Urinary bladder (tissue), 4 donors: ENCODE measurements around the gene OR2T10. TPM values are rescaled to one million over a fixed set of nuclear protein-coding genes. Genes with fewer than 3 reads are reported as not detected.

Experiments used
- DNase-seq: peaks from one replicate; pipeline ENCODE4 v3.0.0-alpha.2; 2015; ENCODE audit errors: extremely low spot score
- H3K27ac ChIP-seq: one replicate; pipeline ENCODE4 v1.5.1; 2013; ENCODE audit warnings: low read depth, mild to moderate bottlenecking, moderate library complexity
- H3K36me3 ChIP-seq: one replicate; pipeline ENCODE4 v1.6.1; 2013; ENCODE audit warnings: mild to moderate bottlenecking, moderate library complexity; ENCODE audit not compliant: insufficient read depth
- H3K4me1 ChIP-seq: one replicate; pipeline ENCODE4 v1.6.1; 2013; ENCODE audit warnings: mild to moderate bottlenecking, moderate library complexity; ENCODE audit not compliant: insufficient read depth
- H3K4me3 ChIP-seq: one replicate; pipeline ENCODE4 v1.5.1; 2013; ENCODE audit warnings: low read depth, low read length
- WGBS: extraction: QIAGEN DNeasy Blood & Tissue Kit; methylation state at CpG from one replicate; pipeline ENCODE4 v1.1.7; 2013; 5-methylcytosine and 5-hydroxymethylcytosine counted together
- polyA plus RNA-seq: library from polyadenylated mRNA; stranded (reverse); fragments of 200-250 nt; gene quantifications from one replicate; pipeline ENCODE4 v1.2.3, GENCODE V29; 2013
- total RNA-seq: library from RNA; depleted of rRNA; stranded (reverse); fragments of >200 nt; gene quantifications from one replicate; pipeline ENCODE4 v1.2.3, GENCODE V29; 2014
- donor health status: healthy with polysubstance abuse.
- donor health status: healthy.

OR2T10 gene
- total and polyA plus RNA-seq, 2 donors = not detected

DNA sequence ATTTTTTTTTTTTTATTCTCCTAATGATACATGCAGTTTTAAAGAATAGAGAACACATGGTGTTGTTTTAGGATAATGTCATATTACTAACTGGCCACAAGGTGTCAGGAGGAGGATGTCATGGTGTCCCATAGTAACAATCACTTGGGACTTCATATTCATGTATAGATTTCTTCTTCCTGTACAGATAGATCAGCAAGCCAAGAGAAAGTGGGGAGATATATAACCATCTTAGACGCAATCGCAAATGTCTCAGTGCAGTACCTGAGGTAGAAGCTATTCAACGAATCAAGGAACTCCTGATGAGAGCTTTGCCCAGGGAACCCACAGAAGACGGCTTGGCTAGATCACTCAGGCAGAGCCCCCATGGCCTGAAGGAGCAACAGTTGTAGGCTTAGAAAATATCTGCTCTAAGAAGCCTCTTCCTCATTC lies 25.1 kb upstream of the OR2T10 start:
- Histone ChIP-seq H3K4me1 (no peaks in the 10 kb centered on the region), H3K36me3 (no peaks in the 10 kb centered on the region), H3K27ac (no peak overlapping the region), H3K4me3 (no peak overlapping the region)
- 66% methylated on average over 4 of the region's 4 CpGs for WGBS
- DNase-seq = no peak

GRCh38 chr1:248621770-248622169 lies 24.3 kb upstream of the OR2T10 start:
- WGBS = 69% methylated on average over 7 of the region's 7 CpGs
- H3K4me3 ChIP-seq = no peak overlapping the region
- no peaks in the 10 kb centered on the region for H3K36me3 ChIP-seq
- no peaks in the 10 kb centered on the region for H3K4me1 ChIP-seq
- no peak for DNase-seq
- H3K27ac ChIP-seq = no peak overlapping the region

DNA sequence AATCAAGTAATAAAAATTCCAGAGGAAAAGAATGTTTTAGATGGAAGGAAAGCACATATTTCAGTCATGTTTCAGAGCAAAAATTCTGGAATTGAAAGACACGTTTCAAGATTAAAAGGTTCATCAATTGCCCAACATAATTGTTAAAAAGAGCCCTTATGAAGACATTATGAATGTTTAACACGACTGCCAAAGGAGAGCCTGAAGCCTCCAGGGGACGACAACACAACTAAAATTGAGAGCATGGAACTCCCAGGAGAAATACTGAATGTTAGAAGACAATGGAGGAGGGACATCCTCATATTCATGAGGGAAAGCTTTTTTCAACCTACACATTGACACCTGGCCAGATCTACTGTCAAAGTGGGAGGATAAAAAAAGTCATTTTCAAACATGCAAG lies 21.4 kb upstream of the OR2T10 start:
- no peaks in the 10 kb centered on the region for H3K4me1 ChIP-seq
- WGBS = 4% methylated on average over 3 of the region's 3 CpGs
- no peak overlapping the region for H3K4me3 ChIP-seq
- DNase-seq = peak; percentile 4
- no peak overlapping the region for H3K27ac ChIP-seq
- H3K36me3 ChIP-seq = no peaks in the 10 kb centered on the region

- no peak overlapping the region for H3K27ac ChIP-seq
- WGBS = 71% methylated on average over 7 of the region's 7 CpGs
- no peak overlapping the region for H3K4me3 ChIP-seq
- H3K4me1 ChIP-seq = no peaks in the 10 kb centered on the region
- no peak for DNase-seq
- H3K36me3 ChIP-seq = no peaks in the 10 kb centered on the region
Measured at GRCh38 chr1:248618119-248618518, 20.6 kb upstream of the OR2T10 start.

GRCh38 chr1:248613742-248614141 lies 16.2 kb upstream of the OR2T10 start:
- Histone ChIP-seq H3K4me3 (no peak overlapping the region), H3K4me1 (no peaks in the 10 kb centered on the region), H3K27ac (no peak overlapping the region), H3K36me3 (no peaks in the 10 kb centered on the region)
- 67% methylated on average over 1 of the region's 1 CpG for WGBS
- no peak for DNase-seq

DNA sequence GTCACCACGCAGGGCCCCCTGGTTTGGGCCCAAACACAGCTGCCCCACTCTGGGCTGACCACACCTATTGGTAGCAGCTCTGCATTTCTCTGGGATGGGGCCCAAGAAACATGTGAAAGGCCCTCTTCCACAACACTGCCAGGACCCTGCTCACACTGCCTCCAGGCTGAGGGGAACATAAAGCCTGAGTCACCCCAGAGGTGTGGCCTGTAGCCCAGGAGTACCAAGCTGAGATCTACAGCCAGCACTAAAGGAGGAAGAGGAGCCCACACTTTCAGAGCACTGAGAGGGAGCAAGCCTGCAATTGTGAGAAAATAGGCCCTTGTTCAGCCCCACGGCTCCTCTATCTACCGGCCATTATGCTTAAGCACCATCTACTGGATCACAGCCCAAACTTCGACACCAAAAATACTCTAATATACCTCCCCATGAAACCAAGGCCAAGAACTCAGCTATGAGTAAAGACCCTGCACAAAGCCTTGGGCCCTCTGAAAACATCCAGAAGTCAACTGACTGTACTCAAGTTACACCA lies 14.4 kb upstream of the OR2T10 start:
- 76% methylated on average over 4 of the region's 4 CpGs for WGBS
- Histone ChIP-seq H3K27ac (no peak overlapping the region), H3K4me1 (no peaks in the 10 kb centered on the region), H3K4me3 (no peak overlapping the region), H3K36me3 (no peaks in the 10 kb centered on the region)
- DNase-seq = no peak

DNA sequence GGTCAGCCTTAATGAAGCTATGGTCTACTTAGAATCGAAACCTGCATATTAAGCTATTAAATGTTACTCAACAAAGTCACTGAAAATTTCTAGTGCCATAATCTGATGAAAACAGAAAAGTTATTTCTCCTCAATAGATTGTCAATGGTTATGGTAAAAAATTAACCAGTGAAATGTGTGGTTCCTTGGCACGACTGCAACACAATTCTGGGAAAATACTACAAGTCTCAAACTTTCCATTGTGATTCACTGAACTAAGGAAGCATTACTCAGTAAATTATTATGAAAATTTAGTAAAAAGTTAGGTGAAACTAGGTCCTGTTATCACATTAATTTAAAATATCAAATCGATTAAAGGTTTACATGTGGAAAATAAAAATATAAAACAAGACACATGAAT lies 12.8 kb upstream of the OR2T10 start:
- no peak overlapping the region for H3K27ac ChIP-seq
- DNase-seq = no peak
- 46% methylated on average over 3 of the region's 3 CpGs for WGBS
- H3K4me1 ChIP-seq = no peaks in the 10 kb centered on the region
- no peak overlapping the region for H3K4me3 ChIP-seq
- H3K36me3 ChIP-seq = no peaks in the 10 kb centered on the region

DNA sequence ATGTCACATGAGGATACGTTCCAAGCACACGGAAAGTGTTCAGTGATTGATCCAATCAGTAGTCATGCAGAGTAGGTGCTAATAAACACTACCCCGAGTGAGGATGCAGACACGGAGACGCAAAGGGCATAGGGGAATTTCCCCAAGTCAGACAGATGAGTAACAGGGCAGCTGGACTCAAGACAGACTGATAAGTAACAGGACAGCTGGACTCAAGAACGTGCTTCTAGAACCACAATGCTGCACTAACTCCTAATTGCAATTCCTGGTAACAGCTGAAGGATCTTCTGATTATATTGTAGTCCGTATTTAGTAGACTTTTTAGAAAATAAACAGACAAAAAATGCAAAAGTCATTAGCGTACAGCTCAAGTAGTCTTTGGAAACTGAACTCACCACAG lies 1.9 kb upstream of the OR2T10 start:
- Histone ChIP-seq H3K4me1 (no peaks in the 10 kb centered on the region), H3K4me3 (no peak overlapping the region), H3K36me3 (no peaks in the 10 kb centered on the region), H3K27ac (no peak overlapping the region)
- no peak for DNase-seq
- 79% methylated on average over 8 of the region's 8 CpGs for WGBS

GRCh38 chr1:248596615-248597014 lies 885 bp downstream of the OR2T10 start:
- no peak for DNase-seq
- 79% methylated on average over 2 of the region's 2 CpGs for WGBS
- Histone ChIP-seq H3K27ac (no peak overlapping the region), H3K4me1 (no peaks in the 10 kb centered on the region), H3K36me3 (no peaks in the 10 kb centered on the region), H3K4me3 (no peak overlapping the region)

- DNase-seq = no peak
- 90% methylated on average over 5 of the region's 5 CpGs for WGBS
- no peak overlapping the region for H3K4me3 ChIP-seq
Measured at GRCh38 chr1:248593226-248593625, 4.3 kb downstream of the OR2T10 start.

GRCh38 chr1:248592655-248593054 lies 4.8 kb downstream of the OR2T10 start:
- no peaks in the 10 kb centered on the region for H3K4me1 ChIP-seq
- 71% methylated on average over 1 of the region's 1 CpG for WGBS
- H3K27ac ChIP-seq = no peak overlapping the region
- no peak overlapping the region for H3K4me3 ChIP-seq
- no peaks in the 10 kb centered on the region for H3K36me3 ChIP-seq
- DNase-seq = no peak

More at GRCh38 chr1:248593226-248593625, 4.3 kb downstream of the OR2T10 start:
- Histone ChIP-seq H3K4me1 (no peaks in the 10 kb centered on the region), H3K27ac (no peak overlapping the region), H3K36me3 (no peaks in the 10 kb centered on the region)

- no peak overlapping the region for H3K4me3 ChIP-seq
- no peak overlapping the region for H3K27ac ChIP-seq
- no peak for DNase-seq
- no peaks in the 10 kb centered on the region for H3K36me3 ChIP-seq
- H3K4me1 ChIP-seq = no peaks in the 10 kb centered on the region
- 91% methylated on average over 17 of the region's 17 CpGs for WGBS
Measured at GRCh38 chr1:248590055-248590454, 7.4 kb downstream of the OR2T10 start.

- H3K4me1 ChIP-seq = no peaks in the 10 kb centered on the region
- WGBS = 79% methylated on average over 3 of the region's 3 CpGs
- no peak for DNase-seq
- H3K27ac ChIP-seq = no peak overlapping the region
- no peak overlapping the region for H3K4me3 ChIP-seq
- no peaks in the 10 kb centered on the region for H3K36me3 ChIP-seq
Measured at GRCh38 chr1:248589334-248589733, 8.2 kb downstream of the OR2T10 start.

DNA sequence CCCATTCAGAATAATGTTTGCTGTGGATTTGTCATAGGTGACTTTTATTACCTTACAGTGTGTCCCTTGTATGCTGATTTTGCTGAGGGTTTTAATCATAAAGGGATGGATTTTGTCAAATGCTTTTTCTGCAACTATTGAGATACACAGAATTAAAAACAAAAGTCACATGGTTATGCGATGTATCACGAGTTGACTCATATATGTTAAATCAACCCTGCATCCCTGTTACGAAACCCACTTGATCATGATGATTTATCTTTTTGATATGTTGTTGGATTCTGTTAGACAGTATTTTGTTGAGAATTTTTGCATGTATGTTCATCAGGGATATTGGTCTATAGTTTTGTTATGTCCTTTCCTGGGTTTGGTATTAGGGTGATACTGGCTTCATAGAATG lies 12.2 kb downstream of the OR2T10 start:
- no peak overlapping the region for H3K4me3 ChIP-seq
- no peak overlapping the region for H3K27ac ChIP-seq
- H3K4me1 ChIP-seq = no peaks in the 10 kb centered on the region
- no peaks in the 10 kb centered on the region for H3K36me3 ChIP-seq
- WGBS = 79% methylated on average over 3 of the region's 3 CpGs
- no peak for DNase-seq
